ENCODE results near the gene PRDM10.
"Not testable (repeated sequence)": the region's sequence is repeated elsewhere in the genome, so short reads cannot be mapped to it uniquely, and the experiment has no call there.

PRDM10 gene

DNA sequence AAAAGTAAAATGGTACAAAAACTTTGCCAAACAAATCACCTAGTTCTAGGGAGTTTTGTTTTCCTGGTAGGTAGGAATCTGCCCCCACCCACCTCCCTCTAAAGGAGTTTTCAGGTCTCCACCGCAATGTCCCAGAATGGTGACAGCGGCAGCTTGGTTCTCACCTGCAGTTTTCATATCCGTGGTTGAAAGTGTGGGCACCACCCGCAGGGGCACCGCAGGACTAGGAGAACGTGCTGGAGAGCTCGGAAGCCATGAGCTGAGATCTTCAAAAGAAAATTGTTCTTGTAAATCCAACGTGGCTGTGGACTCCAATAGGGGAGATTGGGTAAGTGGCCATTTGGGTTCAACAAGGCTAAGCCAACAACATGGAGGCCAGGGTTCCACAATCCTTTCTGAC lies 118.1 kb downstream of the PRDM10 start:
- DNase-seq: no peak

DNA sequence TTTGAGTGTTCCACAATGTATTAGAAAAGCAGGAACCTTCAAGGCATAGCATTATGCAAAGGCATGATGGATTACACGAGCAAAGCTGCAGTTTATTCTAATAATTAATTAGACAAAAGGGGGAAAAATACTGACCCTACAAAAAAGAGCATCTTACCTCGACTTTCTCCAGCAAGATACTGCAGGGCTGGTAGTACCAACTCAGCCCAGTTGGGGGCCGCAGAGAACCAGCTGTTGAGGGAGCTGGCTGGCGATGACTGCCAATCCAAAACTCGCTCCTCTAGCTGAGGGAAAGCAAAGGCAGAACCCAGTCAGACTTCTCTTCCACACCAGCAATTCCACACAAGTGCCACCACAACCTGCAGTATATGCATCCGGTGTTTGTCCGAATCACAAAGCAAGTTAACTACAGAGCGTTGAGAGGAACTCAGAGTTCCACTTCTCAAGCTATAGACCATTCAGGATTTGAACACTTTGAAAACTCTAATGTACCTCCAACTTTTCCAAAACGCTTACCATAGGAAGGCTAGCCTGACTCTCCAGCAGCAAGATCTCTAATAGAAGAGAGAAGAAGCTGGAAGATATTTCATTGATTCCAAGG lies 121.0 kb downstream of the PRDM10 start:
- DNase-seq: peak; percentile 20

DNA sequence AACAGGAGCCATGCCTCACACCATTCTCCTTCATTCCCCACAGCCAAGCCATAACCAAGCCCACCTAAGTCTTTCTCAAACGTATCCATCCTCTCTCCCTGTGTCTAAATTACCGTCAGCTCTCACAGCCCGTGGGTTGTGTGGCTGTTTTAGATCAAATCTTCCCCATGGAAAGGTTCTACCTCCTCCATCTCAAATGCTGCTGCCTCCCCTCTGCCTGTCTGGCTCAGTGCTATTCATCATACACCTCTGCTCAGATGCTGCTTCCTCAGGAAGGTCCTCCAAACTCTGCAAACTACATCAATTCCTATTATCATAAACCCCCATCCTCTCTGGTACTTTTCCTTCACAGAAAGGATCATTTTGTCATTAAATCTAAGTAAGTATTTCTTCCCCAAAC lies 122.3 kb downstream of the PRDM10 start:
- no peak for DNase-seq

DNA sequence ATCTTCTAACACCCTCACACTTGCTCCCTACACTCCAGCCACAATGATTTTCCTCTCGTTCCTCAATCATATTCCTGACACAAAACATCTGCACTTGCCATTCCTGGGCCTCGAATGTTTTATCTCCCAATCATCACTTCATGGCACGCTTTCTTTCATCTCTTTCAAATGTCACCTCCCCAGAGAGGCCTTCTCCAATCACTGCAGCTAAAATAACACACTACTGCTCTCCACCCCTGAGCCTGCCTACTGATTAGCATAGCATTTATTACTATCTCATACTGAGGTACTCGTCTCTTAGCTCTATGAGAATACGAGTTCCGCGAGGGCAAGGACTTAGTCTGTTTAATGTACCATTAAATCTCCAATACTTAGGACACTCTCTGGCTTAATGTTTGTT lies 130.7 kb downstream of the PRDM10 start:
- DNase-seq: no peak

DNA sequence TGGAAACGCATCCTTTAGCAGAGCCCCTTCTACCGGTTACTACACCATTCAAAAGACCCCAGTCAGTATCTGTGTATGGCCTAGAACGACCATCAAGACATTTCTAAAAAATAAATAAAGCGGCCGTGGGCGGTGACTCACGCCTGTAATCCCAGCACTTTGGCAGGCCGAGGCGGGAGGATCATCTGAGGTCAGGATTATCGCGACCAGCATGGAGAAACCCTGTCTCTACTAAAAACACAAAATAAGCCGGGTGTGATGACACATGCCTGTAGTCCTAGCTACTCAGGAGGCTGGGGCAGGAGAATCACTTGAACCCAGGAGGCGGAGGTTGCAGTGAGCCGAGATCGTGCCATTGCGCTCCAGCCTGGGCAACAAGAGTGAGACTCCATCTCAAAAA lies 134.0 kb downstream of the PRDM10 start:
- DNase-seq: not testable (repeated sequence)

DNA sequence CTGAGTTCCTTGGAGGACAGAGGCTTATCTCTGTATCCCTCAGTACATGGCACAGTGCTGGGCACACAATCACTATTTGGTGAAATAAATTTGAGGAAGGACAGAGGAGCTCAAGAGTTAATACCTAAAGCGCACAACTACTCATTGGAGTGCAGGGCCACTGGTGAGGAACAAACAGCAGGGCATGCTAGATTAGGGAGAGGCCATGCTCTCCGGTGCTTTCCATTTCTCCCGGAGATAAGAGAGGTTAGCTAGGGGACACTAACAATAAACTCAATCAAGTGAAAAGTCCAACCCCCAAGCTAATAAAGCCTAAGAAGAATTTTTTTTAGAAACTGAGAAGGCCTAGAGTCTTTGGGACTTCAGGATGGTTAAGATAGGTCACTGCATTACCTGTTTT lies 136.3 kb downstream of the PRDM10 start:
- DNase-seq: no peak

DNA sequence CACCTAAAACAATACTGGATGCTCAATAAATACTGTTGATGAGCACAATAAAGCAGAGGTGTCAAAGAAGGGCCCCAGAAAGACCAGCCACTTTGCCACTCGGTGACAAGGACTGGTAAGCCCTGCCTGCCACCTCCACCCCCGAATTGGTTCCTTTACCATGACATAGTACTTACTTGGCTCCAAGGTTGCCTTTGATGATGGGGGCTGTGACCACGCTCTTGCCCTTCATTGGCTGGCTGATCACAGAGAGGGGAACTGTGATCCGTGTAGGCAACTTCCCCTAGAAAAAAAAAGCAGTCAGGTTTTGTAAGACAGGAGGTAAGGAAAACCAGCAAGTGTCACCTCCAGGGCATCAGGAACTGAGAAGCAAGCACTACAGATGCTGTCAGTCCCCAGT lies 136.9 kb downstream of the PRDM10 start:
- DNase-seq: no peak

DNA sequence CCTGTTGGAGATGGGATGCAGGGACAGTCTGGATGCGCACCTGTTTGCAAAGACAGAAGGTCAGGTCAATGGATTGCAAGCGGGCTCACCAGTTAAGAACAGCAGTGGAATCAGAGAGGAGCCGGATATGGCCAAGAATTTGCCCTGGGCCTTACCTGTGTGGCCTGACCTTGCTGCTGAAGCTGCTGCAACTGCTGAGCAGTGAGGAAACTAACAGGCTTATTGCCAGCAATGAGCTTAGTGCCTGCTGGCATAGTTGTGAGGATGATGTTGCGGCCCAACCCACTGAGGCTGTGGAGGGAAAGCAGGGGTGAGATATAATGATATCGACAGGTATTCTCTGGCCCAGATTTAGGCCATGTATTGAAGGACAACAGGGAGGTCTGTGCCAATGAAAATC lies 137.8 kb downstream of the PRDM10 start:
- DNase-seq: no peak

DNA sequence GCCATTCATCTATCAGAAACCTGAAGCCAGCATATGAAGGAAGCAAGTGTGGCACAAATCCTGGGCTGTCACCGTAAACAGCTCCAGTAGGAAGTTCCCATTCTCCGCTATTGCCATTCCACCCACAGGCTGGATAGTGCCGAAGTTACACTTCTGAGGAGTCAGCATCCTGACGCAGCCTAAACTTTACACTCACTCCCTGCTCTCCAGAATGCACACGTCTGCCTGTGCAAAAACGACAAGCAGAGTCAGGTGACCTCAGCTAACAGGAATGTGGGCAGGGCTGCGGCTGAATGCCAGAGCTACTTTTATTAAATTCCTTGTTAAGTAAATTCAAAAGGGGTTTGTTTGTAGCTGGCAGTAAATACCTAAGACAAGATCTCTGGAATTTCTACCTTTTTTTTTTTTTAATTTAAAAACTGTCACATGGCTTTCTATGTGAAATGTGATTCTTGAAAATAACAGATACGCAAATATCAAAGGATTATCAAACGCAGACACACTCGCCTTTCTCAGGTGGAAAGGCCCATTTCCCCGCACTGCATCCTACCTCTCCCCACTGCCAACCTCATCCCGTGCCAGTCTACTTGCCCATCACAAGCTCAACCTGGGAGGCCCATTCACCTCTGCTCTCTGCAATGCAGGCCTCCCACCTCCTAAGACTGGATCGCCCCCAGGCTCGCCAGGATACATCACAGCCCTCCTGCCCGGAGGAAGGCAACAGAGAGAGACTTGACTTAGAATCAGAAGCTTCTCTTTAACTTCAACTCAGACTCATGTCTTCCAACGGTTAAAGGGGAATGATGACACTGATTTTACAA lies 140.7 kb downstream of the PRDM10 start:
- no peak for DNase-seq

DNA sequence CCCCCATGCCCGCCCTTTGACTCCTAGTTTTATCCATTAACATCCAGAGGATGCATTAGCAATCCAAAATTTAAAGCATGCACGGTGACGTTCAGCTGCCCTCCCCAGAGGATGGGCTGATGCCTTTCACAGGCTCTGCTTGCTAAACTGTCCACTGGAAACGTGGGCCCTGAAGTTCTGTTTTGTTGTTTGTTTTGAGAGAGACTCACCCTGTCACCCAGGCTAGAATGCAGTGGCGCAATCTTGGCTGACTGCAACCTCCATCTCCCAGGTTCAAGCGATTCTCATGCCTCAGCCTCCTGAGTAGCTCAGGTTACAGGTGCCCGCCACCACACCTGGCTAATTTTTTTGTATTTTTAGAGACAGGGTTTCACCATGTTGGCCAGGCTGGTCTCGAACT lies 146.6 kb downstream of the PRDM10 start:
- DNase-seq: no peak

DNA sequence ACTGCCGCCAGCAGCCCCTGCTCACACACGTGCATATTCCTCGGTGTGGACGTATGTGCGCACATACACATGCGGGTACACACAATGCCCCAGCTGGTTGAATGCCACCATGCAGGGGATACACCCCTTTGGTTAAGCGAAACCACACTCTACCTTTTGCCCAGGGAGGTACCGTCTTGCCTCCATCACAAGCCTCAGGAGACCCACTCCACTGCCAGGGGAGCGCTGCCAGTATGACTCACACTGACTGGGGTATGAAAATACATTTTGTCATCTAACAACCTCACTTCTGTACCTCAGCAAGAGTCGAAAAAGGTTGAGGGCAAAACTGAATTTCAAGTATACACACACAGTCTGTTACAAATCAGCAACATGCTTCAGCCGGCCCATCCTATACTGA lies 147.5 kb downstream of the PRDM10 start:
- DNase-seq: no peak

DNA sequence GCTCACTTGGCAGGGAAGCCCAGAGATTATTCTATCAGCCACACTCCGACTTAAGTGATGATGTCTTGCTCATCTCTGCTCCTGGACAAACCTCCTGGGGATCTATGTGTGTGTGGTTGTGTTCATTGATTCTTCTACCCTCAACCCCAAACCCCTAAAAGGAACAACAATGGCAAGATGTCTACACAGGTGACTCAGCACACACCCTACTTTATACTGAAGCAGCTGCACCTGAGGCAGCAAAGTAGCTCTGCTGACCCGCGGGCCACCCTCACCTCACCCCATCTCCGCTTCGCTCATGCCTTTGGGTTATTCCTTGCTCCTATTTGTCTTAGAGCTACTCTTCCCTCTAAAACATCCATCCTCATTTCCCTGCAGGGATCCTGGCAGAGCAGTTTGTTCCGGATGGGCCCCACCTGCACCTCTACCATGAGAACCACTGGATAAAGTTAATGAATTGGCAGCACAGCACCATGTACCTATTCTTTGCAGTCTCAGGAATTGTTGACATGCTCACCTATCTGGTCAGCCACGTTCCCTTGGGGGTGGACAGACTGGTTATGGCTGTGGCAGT lies 148.3 kb downstream of the PRDM10 start:
- DNase-seq: no peak

DNA sequence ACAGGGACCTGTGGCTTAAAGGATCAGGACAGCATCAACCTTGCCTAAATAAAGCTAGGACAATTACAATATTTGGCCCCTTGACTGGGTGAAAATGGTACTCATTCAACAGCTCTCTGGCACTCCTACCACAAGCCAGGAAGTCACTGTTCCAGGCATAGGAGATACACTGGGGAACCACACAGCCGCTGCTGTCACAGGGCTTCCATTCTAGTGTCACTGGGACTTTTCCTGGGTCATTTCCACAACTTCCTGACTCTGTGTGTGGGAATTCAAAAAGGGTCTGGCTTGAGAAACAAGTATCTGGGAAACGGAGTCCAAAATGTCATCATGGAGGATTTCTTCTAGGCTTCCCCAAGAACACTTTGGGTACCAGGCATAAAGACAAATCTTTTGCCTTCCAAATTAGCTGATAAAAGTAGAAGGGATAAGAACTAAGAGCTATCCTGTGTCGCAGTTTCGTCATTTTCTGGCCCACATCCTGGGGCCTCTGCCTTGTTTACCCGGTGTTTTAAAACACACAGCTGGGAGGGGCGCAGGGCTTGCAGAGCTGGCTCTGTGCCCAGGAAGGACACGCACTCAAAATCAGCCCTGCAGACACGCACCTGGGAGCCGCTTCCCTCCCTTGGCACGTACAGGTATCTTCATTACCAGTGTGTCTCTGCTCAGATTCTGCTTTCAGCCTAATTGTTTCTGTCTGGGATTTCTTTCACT lies 149.0 kb downstream of the PRDM10 start:
- DNase-seq: peak; percentile 95

DNA sequence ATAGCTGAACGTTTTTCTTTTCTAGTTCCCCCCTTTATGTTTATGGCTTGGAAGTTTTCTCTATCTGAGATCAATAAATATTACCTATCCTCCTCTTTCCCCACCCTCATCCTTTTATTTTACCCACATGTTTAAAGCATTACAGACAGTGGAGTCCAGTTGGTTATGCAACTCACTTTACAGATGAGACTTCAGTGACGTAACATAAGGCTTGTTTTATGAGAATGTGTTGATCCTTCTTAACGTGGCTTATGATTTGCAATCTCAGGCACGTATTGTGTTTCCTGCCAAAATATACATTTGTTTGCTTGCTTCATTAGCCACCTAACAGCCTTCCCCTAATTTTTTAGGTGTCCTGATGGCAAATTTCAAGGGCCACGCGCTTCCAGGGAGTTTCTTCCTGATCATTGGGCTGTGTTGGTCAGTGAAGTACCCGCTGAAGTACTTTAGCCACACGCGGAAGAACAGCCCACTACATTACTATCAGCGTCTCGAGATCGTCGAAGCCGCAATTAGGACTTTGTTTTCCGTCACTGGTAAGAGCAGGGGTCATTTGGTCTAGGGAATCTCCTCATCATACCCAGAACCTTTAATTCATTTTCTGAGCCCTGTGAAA lies 150.4 kb downstream of the PRDM10 start:
- DNase-seq: no peak
